Mucosa of rectum (tissue), 2 donors: ENCODE data around the gene CDKL1.

Experiments
- H3K27ac ChIP-seq, 2 donors: one replicate each; pipeline ENCODE4 v1.7.0; 2013; ENCODE audit warnings: inconsistent platforms in 2 of 2, low read depth in 2 of 2, low read length in 2 of 2
- H3K27me3 ChIP-seq, 2 donors: one replicate each; pipeline ENCODE4 v1.7.0; 2013; ENCODE audit warnings: low read length in 2 of 2; ENCODE audit not compliant: control insufficient read depth in 2 of 2, insufficient read depth in 2 of 2
- H3K36me3 ChIP-seq, 2 donors: one replicate each; pipeline ENCODE4 v1.7.0; 2013; ENCODE audit warnings: low read length in 2 of 2; ENCODE audit not compliant: control insufficient read depth in 2 of 2, insufficient read depth in 2 of 2
- H3K4me1 ChIP-seq, 2 donors: one replicate each; pipeline ENCODE4 v1.7.0; 2013; ENCODE audit warnings: low read length in 2 of 2, mild to moderate bottlenecking in 1 of 2; ENCODE audit not compliant: control insufficient read depth in 2 of 2, insufficient read depth in 2 of 2
- H3K4me3 ChIP-seq, 2 donors: one replicate each; pipeline ENCODE4 v1.7.0; 2013; ENCODE audit warnings: low read length in 2 of 2
- H3K9ac ChIP-seq, 2 donors: one replicate each; pipeline ENCODE4 v1.7.0; 2013; ENCODE audit warnings: low read length in 2 of 2, low read depth in 1 of 2, mild to moderate bottlenecking in 1 of 2
- H3K9me3 ChIP-seq, 2 donors: one replicate each; pipeline ENCODE4 v1.7.0; 2013; ENCODE audit warnings: low read length in 2 of 2; ENCODE audit not compliant: control insufficient read depth in 2 of 2
- donor health status: healthy.
- donor health status: Normal muscosa, but diverticular disease.

Gene CDKL1

DNA sequence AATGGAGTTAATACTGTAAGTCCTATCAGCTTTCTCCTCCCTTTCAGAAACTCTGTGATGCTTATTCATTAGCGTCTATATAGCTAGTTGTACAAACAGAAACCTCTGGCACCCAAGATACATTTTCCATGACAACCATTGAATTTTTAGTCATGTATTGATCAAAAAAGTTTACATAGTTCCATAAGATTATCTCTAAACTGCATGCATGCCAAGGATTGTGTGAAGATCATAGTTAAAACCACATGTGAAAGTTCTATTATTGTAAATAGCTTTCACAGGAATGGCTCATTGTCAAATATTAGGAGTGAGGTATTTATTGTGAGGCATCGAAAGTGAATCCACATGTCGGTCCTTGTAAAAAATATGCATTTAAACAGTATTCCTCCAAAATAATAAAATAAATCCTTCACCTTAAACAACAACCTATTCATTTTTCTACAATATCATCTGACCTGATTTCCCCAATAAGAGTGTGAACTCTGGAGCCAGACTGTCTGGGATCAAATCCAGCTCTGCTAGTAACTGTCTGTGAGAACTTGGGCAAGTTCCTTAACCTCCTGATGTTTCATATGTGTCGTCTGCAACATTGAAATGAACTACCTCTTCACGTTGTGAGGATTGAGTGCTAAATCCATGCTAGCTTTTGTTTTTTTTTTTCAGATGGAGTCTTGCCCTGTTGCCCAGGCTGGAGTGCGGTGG, 10.6 kb upstream of the CDKL1 start:
- H3K27ac ChIP-seq, result no peak overlapping the region
- no peak overlapping the region for H3K9ac ChIP-seq
- H3K9me3 ChIP-seq, result no peaks in the 10 kb centered on the region
- no peak overlapping the region for H3K4me3 ChIP-seq
- H3K4me1 ChIP-seq, result no peaks in the 10 kb centered on the region
- H3K27me3 ChIP-seq, result no peaks in the 10 kb centered on the region
- no peaks in the 10 kb centered on the region for H3K36me3 ChIP-seq

- Histone ChIP-seq H3K27ac (no peak overlapping the region), H3K4me3 (no peak overlapping the region), H3K9ac (no peak overlapping the region), H3K9me3 (no peaks in the 10 kb centered on the region), H3K4me1 (peaks cover 0 to 7% of the 10 kb centered on the region in 2 donors), H3K36me3 (no peaks in the 10 kb centered on the region), H3K27me3 (no peaks in the 10 kb centered on the region)
Measured at GRCh38 chr14:50403419-50403818, 6.7 kb upstream of the CDKL1 start.

DNA sequence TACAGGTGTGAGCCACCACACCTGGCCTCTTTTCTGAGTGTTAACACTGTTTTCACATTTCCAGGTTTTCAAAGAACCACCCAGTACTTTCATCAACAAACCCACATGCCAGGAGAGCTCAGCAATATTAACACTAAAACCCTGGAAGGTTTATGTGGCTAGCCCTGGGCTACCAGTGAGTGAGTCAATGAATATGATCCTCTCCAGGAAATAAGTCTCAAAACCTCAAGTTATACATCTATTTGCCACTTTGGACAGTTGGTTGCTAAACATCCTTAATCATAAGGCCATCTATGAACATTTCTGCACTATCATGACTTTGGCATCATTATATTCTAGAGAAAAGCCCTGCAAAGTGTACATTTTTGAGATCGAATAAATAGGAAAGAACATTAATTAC, 6.3 kb upstream of the CDKL1 start:
- Histone ChIP-seq H3K36me3 (no peaks in the 10 kb centered on the region), H3K4me1 (peaks cover under 1 to 10% of the 10 kb centered on the region in 2 donors), H3K4me3 (no peak overlapping the region), H3K9me3 (no peaks in the 10 kb centered on the region), H3K27ac (no peak overlapping the region), H3K27me3 (no peaks in the 10 kb centered on the region), H3K9ac (no peak overlapping the region)

GRCh38 chr14:50400461-50400860, 3.8 kb upstream of the CDKL1 start:
- Histone ChIP-seq H3K27me3 (no peaks in the 10 kb centered on the region), H3K4me1 (peaks cover 7 to 20% of the 10 kb centered on the region in 2 donors), H3K4me3 (no peak overlapping the region), H3K9ac (no peak overlapping the region), H3K36me3 (no peaks in the 10 kb centered on the region), H3K27ac (no peak overlapping the region), H3K9me3 (no peaks in the 10 kb centered on the region)

GRCh38 chr14:50399251-50400032, 2.8 kb upstream of the CDKL1 start:
- Histone ChIP-seq H3K27ac (no peak overlapping the region), H3K9me3 (no peaks in the 10 kb centered on the region), H3K27me3 (no peaks in the 10 kb centered on the region), H3K9ac (no peak overlapping the region), H3K36me3 (no peaks in the 10 kb centered on the region), H3K4me3 (no peak overlapping the region), H3K4me1 (peaks cover 9 to 24% of the 10 kb centered on the region in 2 donors)

DNA sequence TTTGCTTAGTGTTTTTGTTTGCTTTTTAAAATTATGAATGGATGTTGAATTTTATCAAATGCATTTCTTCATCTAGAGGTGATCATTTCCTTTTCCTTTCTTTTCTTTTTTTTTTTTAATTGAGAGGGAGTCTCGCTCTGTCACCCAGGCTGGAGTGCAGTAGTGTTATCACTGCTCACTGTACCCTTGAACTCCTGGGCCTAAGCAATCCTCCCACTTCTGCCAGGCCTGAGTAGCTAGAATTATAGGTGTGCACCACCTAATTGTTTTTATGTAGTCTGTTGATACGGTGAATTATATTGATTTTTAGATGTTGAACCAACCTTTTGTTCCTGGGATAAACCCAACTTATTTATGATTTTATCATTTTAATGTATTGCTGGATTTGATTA, 1.5 kb upstream of the CDKL1 start:
- Histone ChIP-seq H3K9ac (no peak overlapping the region), H3K27ac (peak overlapping the region in 1 of 2 donors; percentile 94), H3K4me1 (peaks cover 13 to 27% of the 10 kb centered on the region in 2 donors), H3K9me3 (no peaks in the 10 kb centered on the region), H3K4me3 (no peak overlapping the region), H3K36me3 (no peaks in the 10 kb centered on the region), H3K27me3 (no peaks in the 10 kb centered on the region)

GRCh38 chr14:50397390-50398188, 908 bp upstream of the CDKL1 start:
- Histone ChIP-seq H3K4me1 (peaks cover 13 to 32% of the 10 kb centered on the region in 2 donors), H3K27me3 (no peaks in the 10 kb centered on the region), H3K27ac (peak overlapping the region; percentile 85 to 94), H3K36me3 (no peaks in the 10 kb centered on the region), H3K9ac (peak overlapping the region; percentile 76 to 77), H3K4me3 (peak overlapping the region; percentile 78 to 81), H3K9me3 (no peaks in the 10 kb centered on the region)

GRCh38 chr14:50395448-50395847, 1.2 kb downstream of the CDKL1 start:
- Histone ChIP-seq H3K36me3 (no peaks in the 10 kb centered on the region), H3K4me3 (peak overlapping the region; percentile 78 to 81), H3K9me3 (no peaks in the 10 kb centered on the region), H3K9ac (peak overlapping the region; percentile 63 to 77), H3K4me1 (peaks cover 13 to 32% of the 10 kb centered on the region in 2 donors), H3K27me3 (no peaks in the 10 kb centered on the region), H3K27ac (peak overlapping the region; percentile 85 to 94)

DNA sequence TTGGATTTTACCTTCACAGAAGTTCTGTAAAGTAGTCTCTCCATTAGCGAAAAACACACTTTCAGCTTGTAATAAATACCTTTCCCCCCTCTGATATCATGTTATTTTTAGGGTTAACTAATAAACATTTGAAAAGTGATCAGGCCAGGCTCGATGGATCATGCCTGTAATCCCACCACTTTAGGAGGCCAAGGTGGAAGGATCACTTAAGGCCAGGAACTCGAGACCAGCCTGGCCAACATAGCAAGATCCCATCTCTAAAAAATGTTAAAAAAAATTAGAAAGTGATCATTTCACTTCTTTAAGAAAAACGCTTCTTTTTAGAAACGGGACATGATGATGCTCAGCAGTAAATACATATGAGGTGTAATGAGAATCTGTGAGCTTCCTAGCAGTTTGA, 2.0 kb downstream of the CDKL1 start:
- Histone ChIP-seq H3K36me3 (no peaks in the 10 kb centered on the region), H3K4me3 (peak overlapping the region; percentile 78 to 81), H3K9ac (no peak overlapping the region), H3K27ac (peak overlapping the region in 1 of 2 donors; percentile 94), H3K9me3 (no peaks in the 10 kb centered on the region), H3K4me1 (peaks cover 18 to 29% of the 10 kb centered on the region in 2 donors), H3K27me3 (no peaks in the 10 kb centered on the region)
